ENCODE results near the gene SMAD9. TPM values are rescaled to one million over a fixed set of nuclear protein-coding genes. Genes with fewer than 3 reads are reported as not detected.

Gene SMAD9
- total and polyA plus RNA-seq, 2 of the 8 experiments (the other 6 are each of a cell fraction or from before 2014, with no cell fraction given), result 0.45 to 1.0 TPM

DNA sequence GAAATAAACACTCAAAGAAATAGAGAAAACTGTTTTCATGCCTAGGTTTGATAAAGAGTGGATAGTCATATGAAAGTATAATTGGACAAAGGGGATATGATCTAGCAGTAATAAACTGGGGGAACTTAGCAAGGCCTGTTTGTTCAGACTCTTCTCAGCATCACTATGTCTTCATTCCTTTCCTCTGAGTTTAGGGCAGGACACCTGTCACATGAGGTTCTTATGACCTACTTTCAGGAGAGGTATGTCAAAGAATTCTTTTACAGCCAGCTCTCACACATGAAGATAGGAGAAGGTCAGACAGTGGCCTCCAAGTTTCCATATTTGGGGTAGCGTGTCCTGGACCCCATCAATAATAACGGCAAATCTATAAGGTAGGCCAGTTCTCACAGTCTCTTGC is 112.4 kb downstream of the SMAD9 start:
- Histone ChIP-seq H3K14ac (ENCODE audit: insufficient read length) (no peak overlapping the region), H3K23ac (ENCODE audit: insufficient read length) (no peak overlapping the region), H3K56ac (replicated peaks; ENCODE audit: insufficient read length, low read depth, low read length) (no peak overlapping the region), H4K5ac (ENCODE audit: insufficient read length, low read depth, low read length) (no peak overlapping the region), H3K9ac (replicated peaks in 1 of 4; ENCODE audit: extremely low read depth in 1 of 4, low read depth in 3 of 4, low read length in 3 of 4) (no peak overlapping the region), H3K4me2 (ENCODE audit: insufficient read depth in 1 of 2, low read depth in 2 of 2, low read length in 2 of 2) (no peak overlapping the region), H3K79me1 (ENCODE audit: low read depth, low read length) (no peaks in the 10 kb centered on the region), H3K4ac (replicated peaks; ENCODE audit: insufficient read length, low read depth, low read length) (no peak overlapping the region), H2BK12ac (ENCODE audit: low read depth, low read length) (no peak overlapping the region), H2BK15ac (ENCODE audit: low read length) (no peak overlapping the region), H3K4me1 (replicated peaks in 1 of 4; ENCODE audit: control insufficient read depth in 3 of 4, insufficient read depth in 4 of 4, low read length in 3 of 4) (no peaks in the 10 kb centered on the region), H3K4me3 (ENCODE audit: extremely low read depth in 1 of 4, insufficient read depth in 2 of 4, low read depth in 3 of 4, low read length in 4 of 4) (no peak overlapping the region), H3K27me3 (replicated peaks in 1 of 4; ENCODE audit: control insufficient read depth in 3 of 4, extremely low read depth in 1 of 4, insufficient read depth in 3 of 4, low read length in 3 of 4) (no peaks in the 10 kb centered on the region), H3K27ac (ENCODE audit: low read depth, low read length) (no peak overlapping the region), H3K9me3 (ENCODE audit: insufficient read depth in 2 of 2, low read depth in 1 of 2, low read length in 1 of 2) (no peaks in the 10 kb centered on the region), H2AK5ac (ENCODE audit: low read depth, low read length) (no peak overlapping the region), H4K8ac (ENCODE audit: extremely low read depth, insufficient read depth, low read length) (no peak overlapping the region), H3K36me3 (ENCODE audit: control insufficient read depth in 2 of 4, insufficient read depth in 4 of 4, low read length in 3 of 4) (no peaks in the 10 kb centered on the region), H3K23me2 (ENCODE audit: low read depth, low read length) (no peaks in the 10 kb centered on the region), H2BK120ac (replicated peaks; ENCODE audit: low read depth, low read length) (no peak overlapping the region), H2BK5ac (ENCODE audit: low read depth, low read length) (no peak overlapping the region), H2BK20ac (ENCODE audit: low read length) (no peak overlapping the region), H4K91ac (replicated peaks; ENCODE audit: insufficient read length, low read length) (no peak overlapping the region), H3K79me2 (ENCODE audit: control insufficient read depth in 1 of 2, insufficient read depth in 2 of 2, low read length in 2 of 2) (no peaks in the 10 kb centered on the region), H3K18ac (ENCODE audit: extremely low read depth, low read length) (no peak overlapping the region), H2AFZ (ENCODE audit: low read length) (no peak overlapping the region), H4K20me1 (replicated peaks in 1 of 2; ENCODE audit: control insufficient read depth in 1 of 2, insufficient read depth in 2 of 2, low read length in 2 of 2) (no peaks in the 10 kb centered on the region)
- ChIA-PET POLR2A (ENCODE audit: partially characterized antibody) (no interaction called here), CTCF (ENCODE audit: partially characterized antibody) (interaction anchor here (0.6 to 3.5 kb wide), 5 partner anchors 8 to 377 kb away, joined by 3 to 22 read pairs (median 4); no protein-coding TSS in a partner anchor)
- FAIRE-seq, result no peak
- WGBS, 2 experiments (ENCODE audit: extremely low coverage in 1 of 2, insufficient coverage in 1 of 2, insufficient read length in 1 of 2, insufficient replicate concordance in 2 of 2, low coverage in 1 of 2, low lambda C conversion rate in 2 of 2, missing lambda C conversion rate in 1 of 2), result 97% methylated on average over 2 of the region's 2 CpGs; no CpG with 5 or more reads in 1 of the 2 experiments
- no peak for DNase-seq (ENCODE audit: low read depth in 1 of 2, low spot score in 2 of 2)
- no peak for TF ChIP-seq MAFK (IDR thresholded peaks at IDR 0.05; ENCODE audit: low read depth, low read length)
- TF ChIP-seq KDM1A (IDR thresholded peaks at IDR 0.05; ENCODE audit: borderline replicate concordance, low read length), result no peak
- TF ChIP-seq JUN (IDR thresholded peaks at IDR 0.05; ENCODE audit: low read depth, low read length), result no peak
- TF ChIP-seq, protein P1, sequence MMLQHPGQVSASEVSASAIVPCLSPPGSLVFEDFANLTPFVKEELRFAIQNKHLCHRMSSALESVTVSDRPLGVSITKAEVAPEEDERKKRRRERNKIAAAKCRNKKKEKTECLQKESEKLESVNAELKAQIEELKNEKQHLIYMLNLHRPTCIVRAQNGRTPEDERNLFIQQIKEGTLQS (IDR thresholded peaks at IDR 0.05; ENCODE audit: insufficient read depth, low read depth, low read length), result no peak
- no peak for TF ChIP-seq CHD2 (IDR thresholded peaks at IDR 0.05; ENCODE audit: low read length)
- TF ChIP-seq GTF2F1 (IDR thresholded peaks at IDR 0.05; ENCODE audit: borderline replicate concordance, low read depth, low read length), result no peak
- TF ChIP-seq BCL11A (IDR thresholded peaks at IDR 0.05; ENCODE audit: low read depth in 2 of 2, low read length in 2 of 2), result no peak
- TF ChIP-seq SUZ12 (IDR thresholded peaks at IDR 0.05; ENCODE audit: low read length), result no peak
- no peak for TF ChIP-seq RBBP5 (IDR thresholded peaks at IDR 0.05; ENCODE audit: borderline replicate concordance, low read depth, low read length)
- TF ChIP-seq CBX8 (IDR thresholded peaks at IDR 0.05; ENCODE audit: borderline replicate concordance, low read depth, low read length), result no peak
- no peak for TF ChIP-seq SIN3A (conservative IDR thresholded peaks at IDR 0.05 in 1 of 2, IDR thresholded peaks at IDR 0.05 in 1 of 2; ENCODE audit: low read depth in 1 of 2, low read length in 2 of 2)
- no peak for TF ChIP-seq HDAC6 (IDR thresholded peaks at IDR 0.05; ENCODE audit: low read depth, low read length)
- TF ChIP-seq RNF2 (IDR thresholded peaks at IDR 0.05; ENCODE audit: borderline replicate concordance, low read depth, low read length, missing control alignments, poor library complexity, severe bottlenecking), result no peak
